Measurements from ENCODE around the gene GUCA2B. TPM values are rescaled to one million over a fixed set of nuclear protein-coding genes. Genes with fewer than 3 reads are reported as not detected.

GUCA2B gene
- total RNA-seq, 1 experiment from 2014 or later: not detected

DNA sequence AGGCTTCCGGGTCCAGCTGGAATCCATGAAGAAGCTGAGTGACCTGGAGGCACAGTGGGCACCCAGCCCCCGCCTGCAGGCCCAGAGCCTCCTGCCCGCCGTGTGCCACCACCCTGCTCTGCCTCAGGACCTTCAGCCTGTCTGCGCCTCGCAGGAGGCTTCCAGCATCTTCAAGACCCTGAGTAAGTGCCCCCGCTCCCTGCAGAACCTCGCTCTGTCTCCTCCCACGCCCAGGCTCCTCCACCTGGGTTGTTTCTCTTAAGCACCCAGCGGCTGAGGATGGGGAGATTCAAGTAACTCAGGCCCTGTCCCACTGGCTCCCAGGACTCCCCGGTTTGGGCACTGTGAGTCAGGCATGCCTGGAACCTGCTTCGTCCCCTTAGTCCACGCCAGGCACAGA, 1.5 kb downstream of the GUCA2B start:
- no peak overlapping the region for H3K4me2 ChIP-seq (ENCODE audit: low read depth, low read length, poor library complexity, severe bottlenecking)

DNA sequence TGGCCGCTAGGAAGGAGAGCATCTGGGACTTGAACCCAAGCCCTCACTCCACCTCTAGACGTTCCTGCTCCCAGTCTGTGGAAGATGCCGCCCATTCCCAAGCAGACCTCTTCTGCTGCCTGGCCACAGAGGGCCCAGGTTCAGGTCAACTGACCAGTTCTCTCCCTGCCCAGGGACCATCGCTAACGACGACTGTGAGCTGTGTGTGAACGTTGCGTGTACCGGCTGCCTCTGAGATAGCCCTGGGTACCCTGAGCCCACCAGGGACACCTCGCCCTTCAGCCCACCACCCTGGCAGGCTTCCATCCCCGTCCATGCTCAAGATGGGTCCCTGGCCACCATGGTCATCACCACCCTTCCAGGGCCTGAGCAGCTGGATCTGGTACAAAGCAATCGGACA, 2.2 kb downstream of the GUCA2B start:
- Histone ChIP-seq H3K9me2 (replicated peaks; ENCODE audit: insufficient read depth, low read length) (no peaks in the 10 kb centered on the region), H3K36me3 (ENCODE audit: insufficient read depth, low read length) (no peaks in the 10 kb centered on the region)

More for the DNA sequence above, 1.5 kb downstream of the GUCA2B start:
- no peaks in the 10 kb centered on the region for H3K9me2 ChIP-seq (replicated peaks; ENCODE audit: insufficient read depth, low read length)
- no peak overlapping the region for H3K27ac ChIP-seq (ENCODE audit: low read length)
- no peak for DNase-seq
- no peaks in the 10 kb centered on the region for H3K27me3 ChIP-seq (ENCODE audit: low read length)
- no peaks in the 10 kb centered on the region for H4K20me1 ChIP-seq (ENCODE audit: insufficient read depth, low read depth, low read length)
- H3K9me3 ChIP-seq (ENCODE audit: low read length): no peaks in the 10 kb centered on the region
- no peak overlapping the region for H3K4me3 ChIP-seq (ENCODE audit: low read length)
- no peaks in the 10 kb centered on the region for H3K79me2 ChIP-seq (ENCODE audit: low read length)
- H3K36me3 ChIP-seq (ENCODE audit: insufficient read depth, low read length): no peaks in the 10 kb centered on the region
- no peak overlapping the region for H2AFZ ChIP-seq (ENCODE audit: low read length)
- H3K9ac ChIP-seq (ENCODE audit: low read length): no peak overlapping the region
- H3K4me1 ChIP-seq (ENCODE audit: low read length): no peaks in the 10 kb centered on the region

DNA sequence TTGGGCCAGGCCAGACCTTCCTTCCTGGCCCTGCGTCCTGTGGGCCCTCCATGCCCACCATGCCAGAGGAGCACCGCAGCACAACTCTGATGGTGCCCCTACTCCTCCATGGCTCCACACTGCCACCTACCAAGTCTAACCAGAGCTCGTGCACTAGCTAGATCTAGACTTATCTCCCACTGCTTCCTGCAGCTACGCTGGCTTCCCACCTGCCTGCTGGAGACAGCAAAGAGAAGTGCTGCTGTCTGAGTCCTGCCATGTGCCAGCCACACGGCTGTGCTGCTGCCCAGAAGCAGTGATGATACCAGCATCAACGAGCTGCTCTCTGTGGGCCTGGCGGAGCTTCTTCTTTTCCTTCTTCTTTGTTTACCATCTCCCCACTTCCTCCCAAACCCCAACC, 4.5 kb downstream of the GUCA2B start:
- Histone ChIP-seq H3K9me2 (replicated peaks; ENCODE audit: insufficient read depth, low read length) (no peaks in the 10 kb centered on the region), H3K36me3 (ENCODE audit: insufficient read depth, low read length) (no peaks in the 10 kb centered on the region), H3K4me2 (ENCODE audit: low read depth, low read length, poor library complexity, severe bottlenecking) (no peak overlapping the region), H3K79me2 (ENCODE audit: low read length) (no peaks in the 10 kb centered on the region), H3K27me3 (ENCODE audit: low read length) (0 out of 2 replicates have a peak, but pooled peaks cover 4% of the 10 kb centered on the region), H3K9me3 (ENCODE audit: low read length) (no peaks in the 10 kb centered on the region), H3K27ac (ENCODE audit: low read length) (no peak overlapping the region), H3K4me3 (ENCODE audit: low read length) (no peak overlapping the region), H2AFZ (ENCODE audit: low read length) (no peak overlapping the region), H3K4me1 (ENCODE audit: low read length) (no peaks in the 10 kb centered on the region), H4K20me1 (ENCODE audit: insufficient read depth, low read depth, low read length) (no peaks in the 10 kb centered on the region), H3K9ac (ENCODE audit: low read length) (no peak overlapping the region)
- peak; percentile 58 for DNase-seq

More for the DNA sequence above, 2.2 kb downstream of the GUCA2B start:
- Histone ChIP-seq H3K4me3 (ENCODE audit: low read length) (no peak overlapping the region), H3K4me1 (ENCODE audit: low read length) (no peaks in the 10 kb centered on the region), H3K27ac (ENCODE audit: low read length) (no peak overlapping the region), H3K9ac (ENCODE audit: low read length) (no peak overlapping the region), H3K79me2 (ENCODE audit: low read length) (no peaks in the 10 kb centered on the region), H3K4me2 (ENCODE audit: low read depth, low read length, poor library complexity, severe bottlenecking) (no peak overlapping the region), H2AFZ (ENCODE audit: low read length) (no peak overlapping the region), H3K27me3 (ENCODE audit: low read length) (no peaks in the 10 kb centered on the region), H4K20me1 (ENCODE audit: insufficient read depth, low read depth, low read length) (no peaks in the 10 kb centered on the region), H3K9me3 (ENCODE audit: low read length) (no peaks in the 10 kb centered on the region)
- DNase-seq: no peak

GRCh38 chr1:42158189-42158588, 5.0 kb downstream of the GUCA2B start:
- Histone ChIP-seq H3K9ac (ENCODE audit: low read length) (no peak overlapping the region), H3K4me2 (ENCODE audit: low read depth, low read length, poor library complexity, severe bottlenecking) (no peak overlapping the region), H3K27me3 (ENCODE audit: low read length) (0 out of 2 replicates have a peak, but pooled peaks cover 4% of the 10 kb centered on the region), H3K4me3 (ENCODE audit: low read length) (no peak overlapping the region), H3K36me3 (ENCODE audit: insufficient read depth, low read length) (no peaks in the 10 kb centered on the region), H3K9me3 (ENCODE audit: low read length) (no peaks in the 10 kb centered on the region), H3K79me2 (ENCODE audit: low read length) (no peaks in the 10 kb centered on the region), H3K27ac (ENCODE audit: low read length) (no peak overlapping the region), H3K9me2 (replicated peaks; ENCODE audit: insufficient read depth, low read length) (no peaks in the 10 kb centered on the region), H3K4me1 (ENCODE audit: low read length) (no peaks in the 10 kb centered on the region), H2AFZ (ENCODE audit: low read length) (no peak overlapping the region), H4K20me1 (ENCODE audit: insufficient read depth, low read depth, low read length) (no peaks in the 10 kb centered on the region)
- DNase-seq: no peak

- no peaks in the 10 kb centered on the region for H3K9me2 ChIP-seq (replicated peaks; ENCODE audit: insufficient read depth, low read length)
- H3K4me3 ChIP-seq (ENCODE audit: low read length): no peak overlapping the region
- no peak for DNase-seq
- no peaks in the 10 kb centered on the region for H3K9me3 ChIP-seq (ENCODE audit: low read length)
- no peak overlapping the region for H3K4me2 ChIP-seq (ENCODE audit: low read depth, low read length, poor library complexity, severe bottlenecking)
- H3K9ac ChIP-seq (ENCODE audit: low read length): no peak overlapping the region
- H3K79me2 ChIP-seq (ENCODE audit: low read length): no peaks in the 10 kb centered on the region
- no peaks in the 10 kb centered on the region for H3K36me3 ChIP-seq (ENCODE audit: insufficient read depth, low read length)
- no peak overlapping the region for H3K27ac ChIP-seq (ENCODE audit: low read length)
- 0 out of 2 replicates have a peak, but pooled peaks cover 4% of the 10 kb centered on the region for H3K27me3 ChIP-seq (ENCODE audit: low read length)
- H3K4me1 ChIP-seq (ENCODE audit: low read length): no peaks in the 10 kb centered on the region
- H2AFZ ChIP-seq (ENCODE audit: low read length): no peak overlapping the region
- no peaks in the 10 kb centered on the region for H4K20me1 ChIP-seq (ENCODE audit: insufficient read depth, low read depth, low read length)
These were observed 9.0 kb downstream of the GUCA2B start for GRCh38 chr1:42162181-42162580.

DNA sequence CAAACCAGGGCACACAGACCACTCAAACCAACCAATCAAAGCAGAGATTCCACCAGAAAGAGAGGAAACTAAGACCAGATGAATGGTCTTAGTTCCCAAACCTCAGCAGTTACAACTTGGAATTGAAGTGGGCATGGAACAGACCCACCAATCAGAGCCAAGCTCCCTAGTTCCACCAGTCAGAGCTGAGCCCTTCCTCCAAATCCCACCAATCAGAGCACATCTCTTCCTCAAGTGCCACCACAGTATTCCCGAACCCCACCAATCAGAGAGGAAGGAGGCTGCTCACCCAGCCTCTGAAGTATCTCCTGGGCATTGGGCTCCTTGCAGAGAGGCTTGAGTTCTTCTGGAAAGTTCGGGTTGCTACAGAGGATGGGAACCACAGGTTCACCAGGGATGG, 9.9 kb downstream of the GUCA2B start:
- no peak overlapping the region for H3K27ac ChIP-seq (ENCODE audit: low read length)
- H3K79me2 ChIP-seq (ENCODE audit: low read length): no peaks in the 10 kb centered on the region
- no peak overlapping the region for H2AFZ ChIP-seq (ENCODE audit: low read length)
- H3K36me3 ChIP-seq (ENCODE audit: insufficient read depth, low read length): no peaks in the 10 kb centered on the region
- 0 out of 2 replicates have a peak, but pooled peaks cover 4% of the 10 kb centered on the region for H3K27me3 ChIP-seq (ENCODE audit: low read length)
- no peaks in the 10 kb centered on the region for H4K20me1 ChIP-seq (ENCODE audit: insufficient read depth, low read depth, low read length)
- H3K9me3 ChIP-seq (ENCODE audit: low read length): no peaks in the 10 kb centered on the region
- H3K4me2 ChIP-seq (ENCODE audit: low read depth, low read length, poor library complexity, severe bottlenecking): no peak overlapping the region
- H3K4me1 ChIP-seq (ENCODE audit: low read length): no peaks in the 10 kb centered on the region
- no peaks in the 10 kb centered on the region for H3K9me2 ChIP-seq (replicated peaks; ENCODE audit: insufficient read depth, low read length)
- DNase-seq: peak; percentile 49
- H3K9ac ChIP-seq (ENCODE audit: low read length): no peak overlapping the region
- no peak overlapping the region for H3K4me3 ChIP-seq (ENCODE audit: low read length)

- DNase-seq: no peak
- Histone ChIP-seq H4K20me1 (ENCODE audit: insufficient read depth, low read depth, low read length) (no peaks in the 10 kb centered on the region), H3K27me3 (ENCODE audit: low read length) (0 out of 2 replicates have a peak, but pooled peaks cover 4% of the 10 kb centered on the region), H3K27ac (ENCODE audit: low read length) (no peak overlapping the region), H3K9me3 (ENCODE audit: low read length) (no peaks in the 10 kb centered on the region), H3K4me1 (ENCODE audit: low read length) (no peaks in the 10 kb centered on the region), H3K9ac (ENCODE audit: low read length) (no peak overlapping the region), H3K79me2 (ENCODE audit: low read length) (no peaks in the 10 kb centered on the region), H3K36me3 (ENCODE audit: insufficient read depth, low read length) (no peaks in the 10 kb centered on the region), H2AFZ (ENCODE audit: low read length) (no peak overlapping the region), H3K4me3 (ENCODE audit: low read length) (no peak overlapping the region), H3K4me2 (ENCODE audit: low read depth, low read length, poor library complexity, severe bottlenecking) (no peak overlapping the region), H3K9me2 (replicated peaks; ENCODE audit: insufficient read depth, low read length) (no peaks in the 10 kb centered on the region)
These were observed 10.6 kb downstream of the GUCA2B start for GRCh38 chr1:42163536-42164503.

- Histone ChIP-seq H3K4me3 (ENCODE audit: low read length) (no peak within 1 kb of the TSS), H3K27me3 (ENCODE audit: low read length) (0 out of 2 replicates have a peak, but pooled peaks cover 4% of the 10 kb centered on the region), H3K79me2 (ENCODE audit: low read length) (no peaks in the 10 kb centered on the region), H3K4me1 (ENCODE audit: low read length) (no peaks in the 10 kb centered on the region), H3K9me3 (ENCODE audit: low read length) (no peaks in the 10 kb centered on the region), H3K36me3 (ENCODE audit: insufficient read depth, low read length) (no peaks in the 10 kb centered on the region), H3K9ac (ENCODE audit: low read length) (no peak within 1 kb of the TSS), H4K20me1 (ENCODE audit: insufficient read depth, low read depth, low read length) (no peaks in the 10 kb centered on the region), H3K27ac (ENCODE audit: low read length) (no peak within 1 kb of the TSS), H3K4me2 (ENCODE audit: low read depth, low read length, poor library complexity, severe bottlenecking) (no peak within 1 kb of the TSS), H3K9me2 (replicated peaks; ENCODE audit: insufficient read depth, low read length) (no peaks in the 10 kb centered on the region), H2AFZ (ENCODE audit: low read length) (no peak within 1 kb of the TSS)
- no peak for DNase-seq
These were observed 11.6 kb downstream of the GUCA2B start, which contains the start of gene GUCA2A for GRCh38 chr1:42164551-42165420. Gene GUCA2A, minus strand, starts transcription at chr1:42164745. Its CDS starts 33 bp downstream, at chr1:42164712.

All from Karpas-422 (cell line).